Adrenal gland (tissue), 5 donors: ENCODE measurements around the gene TRAPPC6A.

Experiments used
- POLR2A ChIP-seq, 2 donors: fragments of 450-650 bp; IDR thresholded peaks; one replicate each; pipeline ENCODE4 v1.6.1; 2017; ENCODE audit warnings: antibody characterized with exemption in 2 of 2, mild to moderate bottlenecking in 2 of 2, moderate library complexity in 1 of 2
- TF ChIP-seq, protein P1 (sequence below), 6 experiments: fragments of 450-650 bp in 4 of 6; fragments of 200-600 bp in 2 of 6; sonication (generic) in 1 of 6; IDR thresholded peaks; 1 replicate in 5 of 6; 2 replicates in 1 of 6; pipeline versions ENCODE4 v1.5.1 to v1.8.0; 2016 to 2021; ENCODE audit warnings: antibody characterized with exemption in 6 of 6, mild to moderate bottlenecking in 2 of 6, moderate library complexity in 1 of 6
- donor health status: DM: no; HTN: no; CAD: no.

DNA sequence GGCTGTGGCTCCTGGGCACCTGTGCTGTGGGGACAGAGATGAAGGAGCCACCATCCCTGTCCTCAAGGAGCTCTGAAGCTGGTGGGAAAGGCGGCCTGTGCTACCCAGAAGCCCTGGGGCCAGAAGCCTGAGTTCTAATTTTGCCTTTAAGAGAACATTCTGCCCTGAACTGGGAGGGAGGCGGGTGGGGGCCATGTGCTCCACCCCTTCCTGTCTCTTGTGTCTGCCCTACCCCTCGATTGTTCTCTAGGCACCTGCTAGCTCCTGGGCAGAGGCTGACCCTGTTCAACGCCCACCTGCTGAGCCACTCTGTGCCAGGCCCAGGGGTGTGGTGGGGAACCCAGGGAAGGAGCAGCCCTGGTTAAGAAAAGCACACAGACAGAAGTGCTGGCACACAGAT, 5.9 kb downstream of the TRAPPC6A start:
- TF ChIP-seq, protein P1, sequence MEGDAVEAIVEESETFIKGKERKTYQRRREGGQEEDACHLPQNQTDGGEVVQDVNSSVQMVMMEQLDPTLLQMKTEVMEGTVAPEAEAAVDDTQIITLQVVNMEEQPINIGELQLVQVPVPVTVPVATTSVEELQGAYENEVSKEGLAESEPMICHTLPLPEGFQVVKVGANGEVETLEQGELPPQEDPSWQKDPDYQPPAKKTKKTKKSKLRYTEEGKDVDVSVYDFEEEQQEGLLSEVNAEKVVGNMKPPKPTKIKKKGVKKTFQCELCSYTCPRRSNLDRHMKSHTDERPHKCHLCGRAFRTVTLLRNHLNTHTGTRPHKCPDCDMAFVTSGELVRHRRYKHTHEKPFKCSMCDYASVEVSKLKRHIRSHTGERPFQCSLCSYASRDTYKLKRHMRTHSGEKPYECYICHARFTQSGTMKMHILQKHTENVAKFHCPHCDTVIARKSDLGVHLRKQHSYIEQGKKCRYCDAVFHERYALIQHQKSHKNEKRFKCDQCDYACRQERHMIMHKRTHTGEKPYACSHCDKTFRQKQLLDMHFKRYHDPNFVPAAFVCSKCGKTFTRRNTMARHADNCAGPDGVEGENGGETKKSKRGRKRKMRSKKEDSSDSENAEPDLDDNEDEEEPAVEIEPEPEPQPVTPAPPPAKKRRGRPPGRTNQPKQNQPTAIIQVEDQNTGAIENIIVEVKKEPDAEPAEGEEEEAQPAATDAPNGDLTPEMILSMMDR (IDR thresholded peaks at IDR 0.05), result no peak
- TF ChIP-seq POLR2A (IDR thresholded peaks at IDR 0.05), result no peak
